Lower leg skin (tissue), 4 donors: ENCODE measurements around the gene CDH26. TPM values are rescaled to one million over a fixed set of nuclear protein-coding genes. Genes with fewer than 3 reads are reported as not detected.

Source experiments
- DNase-seq, 2 donors: peaks; one replicate each; pipeline ENCODE4 v3.0.0-alpha.2; 2019; ENCODE audit warnings: low spot score in 2 of 2
- H3K4me3 ChIP-seq: fragments of 200-600 bp; sonication (generic); 2 replicates; pipeline ENCODE4 v1.5.1; 2017; ENCODE audit warnings: mild to moderate bottlenecking, low read depth; ENCODE audit not compliant: poor library complexity, severe bottlenecking
- CTCF ChIP-seq, 3 donors: fragments of 450-650 bp; IDR thresholded peaks; one replicate each; pipeline ENCODE4 v1.5.1; 2016; ENCODE audit warnings: antibody characterized with exemption in 3 of 3, mild to moderate bottlenecking in 3 of 3, moderate library complexity in 2 of 3
- POLR2A ChIP-seq, 2 donors: fragments of 450-650 bp; IDR thresholded peaks; one replicate each; pipeline ENCODE4 v1.6.1; 2016 to 2017; ENCODE audit warnings: antibody characterized with exemption in 2 of 2, mild to moderate bottlenecking in 1 of 2, moderate library complexity in 1 of 2
- WGBS, 2 donors: methylation state at CpG; one replicate each; pipeline ENCODE4 v1.1.5; 2018; 5-methylcytosine and 5-hydroxymethylcytosine counted together
- intact Hi-C: fragments of 100-400 bp; cut with DNase I; formaldehyde crosslinking; loops from one replicate; pipeline ENCODE4 v1.15.0; 2023; ENCODE audit warnings: low total_unique reads
- total RNA-seq, 4 donors: library from RNA; depleted of rRNA; stranded (reverse); fragments of >200 nt; gene quantifications; one replicate each; pipeline ENCODE4 v1.1.0, GENCODE V29; 2016

CDH26 gene
- total RNA-seq, 4 donors from 2014 or later = 1.1 to 10.6 (median 1.8) TPM

DNA sequence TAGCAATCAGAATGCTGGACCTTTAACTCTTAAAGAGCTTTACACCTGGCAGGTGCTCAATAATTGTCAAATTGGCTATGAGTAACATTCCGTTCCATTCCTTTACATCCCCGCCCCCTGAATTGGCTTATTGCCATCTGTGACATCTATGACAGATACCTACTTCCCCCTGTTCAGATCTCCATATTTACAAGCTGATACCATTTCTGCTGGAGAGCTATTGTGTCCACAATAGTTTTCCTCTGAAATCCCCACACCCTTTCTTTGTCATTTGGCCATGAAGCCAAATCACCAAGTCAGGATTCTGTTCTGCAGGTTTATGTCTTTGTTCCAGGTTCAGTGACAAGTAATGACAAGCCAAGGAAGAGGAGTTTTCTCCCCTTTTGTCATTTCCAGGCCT lies 3.2 kb downstream of the CDH26 start:
- 49 to 58% methylated on average over 2 of the region's 2 CpGs for WGBS, 2 donors
- H3K4me3 ChIP-seq = no peak overlapping the region
- TF ChIP-seq CTCF (IDR thresholded peaks at IDR 0.05) (no peak), POLR2A (IDR thresholded peaks at IDR 0.05) (no peak)
- no peak for DNase-seq
- intact Hi-C loops = no loop called here

DNA sequence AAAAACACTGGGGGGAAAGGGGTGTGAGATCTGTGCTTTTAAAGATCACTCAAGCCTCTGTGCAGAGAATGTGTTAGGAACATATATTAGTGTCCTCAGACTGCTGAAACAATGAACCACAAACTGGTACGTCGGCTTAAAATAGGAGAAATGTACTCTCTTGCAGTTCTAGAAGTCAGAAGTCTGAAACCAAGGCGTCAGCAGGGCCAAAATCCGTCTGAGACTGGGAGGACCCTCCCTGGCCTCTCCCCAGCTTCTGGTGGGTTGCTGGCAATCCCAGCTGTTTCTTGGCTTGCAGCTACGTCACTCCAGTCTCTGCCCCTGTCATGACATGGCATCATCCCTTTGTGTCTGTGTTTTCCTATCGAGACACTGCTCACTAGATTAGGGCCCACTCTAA lies 3.9 kb downstream of the CDH26 start:
- intact Hi-C loops = no loop called here
- no peak overlapping the region for H3K4me3 ChIP-seq
- 71 to 78% methylated on average over 6 of the region's 6 CpGs for WGBS, 2 donors
- no peak for TF ChIP-seq POLR2A (IDR thresholded peaks at IDR 0.05)
- TF ChIP-seq CTCF (IDR thresholded peaks at IDR 0.05) = no peak
- DNase-seq = no peak

DNA sequence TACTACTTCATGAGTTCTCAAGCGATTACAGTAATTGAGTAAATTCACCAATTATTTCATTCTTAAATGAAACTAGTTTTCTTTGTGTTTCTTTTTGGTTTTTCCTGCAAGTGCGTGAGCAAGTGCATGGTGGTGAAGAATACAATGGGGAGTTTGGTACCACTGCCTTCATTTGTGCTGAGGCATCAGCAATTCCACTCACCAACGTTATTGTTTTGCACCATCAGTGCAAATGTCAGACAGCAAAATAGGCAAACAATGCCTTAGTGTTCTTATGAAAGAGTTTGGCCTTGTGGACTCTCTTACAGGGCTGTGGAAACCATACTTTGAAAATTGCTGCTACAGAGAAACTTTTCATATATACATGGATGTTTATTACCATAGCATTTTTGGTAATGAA lies 8.2 kb downstream of the CDH26 start:
- intact Hi-C loops = no loop called here
- TF ChIP-seq CTCF (IDR thresholded peaks at IDR 0.05) = no peak
- TF ChIP-seq POLR2A (IDR thresholded peaks at IDR 0.05) = no peak
- 86 to 88% methylated on average over 3 of the region's 3 CpGs for WGBS, 2 donors
- DNase-seq = no peak
- no peak overlapping the region for H3K4me3 ChIP-seq

DNA sequence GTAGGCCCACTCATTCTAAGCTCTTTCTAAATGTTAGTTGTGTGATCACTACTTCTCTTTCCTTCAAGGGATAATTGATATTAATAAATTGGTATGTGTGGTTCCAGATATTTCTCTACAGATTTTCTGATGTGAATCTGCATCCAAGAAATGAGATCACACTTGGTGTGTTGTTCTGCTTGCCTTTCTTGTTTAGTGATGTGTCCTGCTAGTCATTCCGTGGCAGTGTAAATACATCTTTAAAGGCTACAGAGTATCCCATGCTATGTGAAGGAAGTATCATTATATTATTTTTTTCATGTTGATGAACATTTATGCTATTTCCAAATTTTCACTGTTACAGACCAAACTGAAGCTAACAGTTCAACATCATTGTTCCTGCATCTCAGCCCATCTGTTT lies 13.2 kb downstream of the CDH26 start:
- 64 to 73% methylated on average over 1 of the region's 1 CpG for WGBS, 2 donors
- DNase-seq = no peak
- intact Hi-C loops = no loop called here
- H3K4me3 ChIP-seq = no peak overlapping the region
- TF ChIP-seq CTCF (IDR thresholded peaks at IDR 0.05) = no peak
- no peak for TF ChIP-seq POLR2A (IDR thresholded peaks at IDR 0.05)

- 69 to 70% methylated on average over 12 of the region's 12 CpGs for WGBS, 2 donors
- no peak for TF ChIP-seq POLR2A (IDR thresholded peaks at IDR 0.05)
- no peak for TF ChIP-seq CTCF (IDR thresholded peaks at IDR 0.05)
- intact Hi-C loops = no loop called here
- DNase-seq = no peak
- H3K4me3 ChIP-seq = no peak overlapping the region
These were observed 14.0 kb downstream of the CDH26 start for GRCh38 chr20:59972037-59972801.
